Dermis microvascular lymphatic vessel endothelial cell (primary cell): ENCODE measurements around the gene SUPT3H. TPM values are rescaled to one million over a fixed set of nuclear protein-coding genes. Genes with fewer than 3 reads are reported as not detected.
"Not testable (repeated sequence)": the region's sequence is repeated elsewhere in the genome, so short reads cannot be mapped to it uniquely, and the experiment has no call there.

Experiments used
- DNase-seq, 2 donors: peaks; one replicate each; pipeline versions ENCODE4 v3.0.0 to v3.0.0-alpha.2; 2010; ENCODE audit warnings: low read depth in 2 of 2
- total RNA-seq: library from RNA; depleted of rRNA; stranded (reverse); fragments of >200 nt; gene quantifications from 2 replicates; pipeline ENCODE4 v1.2.1, GENCODE V29; 2014

The SUPT3H gene
- total RNA-seq, 1 donor from 2014 or later = 2.3 TPM

- DNase-seq = no peak
These were observed 463.6 kb downstream of the SUPT3H start for GRCh38 chr6:44914141-44914540.

GRCh38 chr6:44906761-44907160 is 471.0 kb downstream of the SUPT3H start:
- no peak for DNase-seq

- DNase-seq = not testable (repeated sequence)
These were observed 477.4 kb downstream of the SUPT3H start for GRCh38 chr6:44900358-44900757.

- no peak for DNase-seq
These were observed 479.3 kb downstream of the SUPT3H start for GRCh38 chr6:44898296-44898930.

- DNase-seq = no peak
These were observed 480.4 kb downstream of the SUPT3H start for GRCh38 chr6:44897316-44897715.

- no peak for DNase-seq
These were observed 481.0 kb downstream of the SUPT3H start for GRCh38 chr6:44896701-44897100.

- no peak for DNase-seq
These were observed 485.2 kb downstream of the SUPT3H start for GRCh38 chr6:44892579-44892978.

- not testable (repeated sequence) for DNase-seq
These were observed 498.7 kb downstream of the SUPT3H start for GRCh38 chr6:44879071-44879470.

- not testable (repeated sequence) for DNase-seq
These were observed 501.1 kb downstream of the SUPT3H start for GRCh38 chr6:44876638-44877037.

GRCh38 chr6:44869321-44869897 is 508.3 kb downstream of the SUPT3H start:
- DNase-seq = no peak

GRCh38 chr6:44868910-44869309 is 508.8 kb downstream of the SUPT3H start:
- no peak for DNase-seq

GRCh38 chr6:44868335-44868668 is 509.4 kb downstream of the SUPT3H start:
- DNase-seq = no peak

- no peak for DNase-seq
These were observed 510.0 kb downstream of the SUPT3H start for GRCh38 chr6:44867571-44868334.

- not testable (repeated sequence) for DNase-seq
These were observed 512.5 kb downstream of the SUPT3H start for GRCh38 chr6:44865184-44865583.

GRCh38 chr6:44859901-44860410 is 517.8 kb downstream of the SUPT3H start:
- no peak for DNase-seq

GRCh38 chr6:44858998-44859397 is 518.7 kb downstream of the SUPT3H start:
- no peak for DNase-seq

- no peak for DNase-seq
These were observed 521.3 kb downstream of the SUPT3H start for GRCh38 chr6:44856479-44856878.

- DNase-seq = no peak
These were observed 521.9 kb downstream of the SUPT3H start for GRCh38 chr6:44855562-44856411.

GRCh38 chr6:44854712-44855443 is 522.9 kb downstream of the SUPT3H start:
- no peak for DNase-seq

- no peak for DNase-seq
These were observed 526.6 kb downstream of the SUPT3H start for GRCh38 chr6:44851176-44851575.

- no peak for DNase-seq
These were observed 527.4 kb downstream of the SUPT3H start for GRCh38 chr6:44850312-44850711.
